Hematopoietic multipotent progenitor cell treated with erythropoietin and hydrocortisone succinate and interleukin-3 and kit ligand, for 8 days (in vitro differentiated cells): ENCODE data around the gene KIF9.
A peak's percentile ranks its signal among the peaks of the same experiment; 100 is the strongest.
"Not testable (repeated sequence)": the region's sequence is repeated elsewhere in the genome, so short reads cannot be mapped to it uniquely, and the experiment has no call there.

Experiments
- DNase-seq: peaks from one replicate; pipeline ENCODE4 v3.0.0-alpha.2; 2015

Gene KIF9

DNA sequence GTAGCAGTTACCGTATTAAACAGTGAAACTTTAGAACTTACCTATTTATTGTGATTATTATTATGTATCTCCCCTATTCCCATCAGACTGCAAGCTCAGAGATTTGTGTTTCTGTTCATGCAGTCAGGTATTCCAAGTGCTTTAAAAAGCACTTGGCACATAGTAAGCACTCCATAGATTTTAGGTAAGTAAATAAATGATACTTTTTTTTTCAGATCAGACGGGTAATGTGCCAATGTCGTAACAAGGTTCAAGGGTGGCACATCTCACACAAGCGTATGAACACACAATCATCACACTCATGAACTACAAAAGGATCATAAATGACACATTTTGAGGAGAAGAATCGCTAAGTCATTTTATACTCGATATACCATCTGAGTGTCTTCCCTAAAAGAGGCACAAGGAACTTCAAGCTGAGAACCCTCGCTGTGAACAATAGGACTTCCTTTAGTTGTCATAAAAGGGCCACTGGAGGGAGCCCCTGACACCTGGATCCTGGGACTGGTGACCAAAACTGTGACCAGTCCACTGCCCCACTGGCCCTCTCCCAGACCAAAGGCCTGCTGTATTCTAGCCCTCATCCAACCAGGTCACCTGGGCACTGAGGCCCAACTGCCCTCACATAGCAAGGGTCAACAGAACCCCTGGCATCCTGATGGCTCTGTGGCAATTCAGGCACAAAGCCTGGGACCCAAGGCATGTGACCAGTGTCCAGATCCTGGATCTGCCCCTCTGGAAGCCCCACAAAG lies 32.1 kb downstream of the KIF9 start:
- DNase-seq = peak; percentile 63

GRCh38 chr3:47247131-47248064 lies 35.2 kb downstream of the KIF9 start:
- DNase-seq = no peak

DNA sequence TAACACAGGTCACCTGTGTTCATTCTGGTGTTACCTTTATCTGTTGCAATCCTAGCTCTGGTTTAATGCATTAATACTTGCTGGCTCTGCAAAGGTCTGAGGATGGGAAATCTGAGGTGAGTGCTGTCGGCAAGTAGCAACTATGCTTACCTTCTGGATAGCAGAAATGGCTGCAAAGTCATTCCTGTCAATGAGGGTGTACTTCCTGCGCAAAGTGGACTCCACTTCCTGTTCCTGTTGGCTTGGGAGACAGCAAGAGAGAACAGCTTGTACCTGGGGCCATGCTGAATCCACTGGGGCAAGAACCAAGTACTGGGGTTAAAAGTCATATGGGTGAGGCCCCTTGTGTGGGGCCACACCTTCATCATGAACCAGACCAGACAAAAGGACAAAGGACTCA lies 37.3 kb downstream of the KIF9 start:
- no peak for DNase-seq

DNA sequence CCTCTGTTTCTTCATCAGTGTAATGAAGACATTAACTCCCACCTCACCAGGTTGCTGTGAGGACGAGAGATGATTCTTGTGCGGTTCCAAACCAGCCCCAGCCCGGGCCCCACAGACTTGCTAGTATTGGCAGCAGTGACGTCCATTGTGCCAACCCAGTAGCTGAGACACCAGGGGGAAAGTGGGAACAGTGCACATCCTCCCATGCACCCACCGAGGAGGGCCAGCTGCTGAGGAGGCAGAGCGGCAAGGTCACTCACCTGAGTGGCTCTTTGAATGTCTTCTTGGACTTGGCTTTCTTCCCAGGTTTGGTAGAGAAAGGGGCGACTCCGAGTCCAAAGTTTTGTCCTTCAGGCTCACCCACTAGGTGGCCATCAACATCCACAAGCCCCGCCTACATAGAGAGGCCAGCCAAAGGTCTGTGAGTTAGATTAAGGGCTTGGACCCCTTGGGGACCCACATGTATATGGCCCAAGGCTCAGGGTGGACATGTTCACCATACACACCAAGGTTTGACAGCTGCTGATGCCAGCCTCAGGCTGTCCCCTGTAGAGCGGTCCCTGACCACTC lies 38.0 kb downstream of the KIF9 start:
- DNase-seq = no peak

GRCh38 chr3:47243419-47244147 lies 39.0 kb downstream of the KIF9 start:
- no peak for DNase-seq

GRCh38 chr3:47239929-47240328 lies 42.7 kb downstream of the KIF9 start:
- no peak for DNase-seq

GRCh38 chr3:47238017-47238416 lies 44.6 kb downstream of the KIF9 start:
- no peak for DNase-seq

DNA sequence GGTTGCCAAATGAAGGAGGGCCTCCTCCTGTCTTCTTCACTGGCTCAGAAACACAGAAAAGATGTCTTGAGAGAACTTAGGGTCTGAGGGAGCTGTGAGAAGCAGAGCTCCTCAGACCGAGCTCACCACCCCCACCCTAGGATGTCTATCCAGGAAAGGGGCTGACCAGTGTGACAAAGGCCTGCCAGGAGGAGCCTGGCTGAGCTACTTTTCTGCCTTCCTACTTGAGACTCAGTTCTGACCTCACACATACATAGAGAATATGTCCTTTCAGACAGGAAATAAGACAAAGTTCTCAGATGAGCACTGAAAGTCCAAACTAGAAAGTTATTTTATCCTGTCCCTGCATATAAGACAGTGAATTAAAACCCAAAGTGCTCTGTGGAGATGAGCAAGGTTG lies 54.5 kb downstream of the KIF9 start:
- no peak for DNase-seq

DNA sequence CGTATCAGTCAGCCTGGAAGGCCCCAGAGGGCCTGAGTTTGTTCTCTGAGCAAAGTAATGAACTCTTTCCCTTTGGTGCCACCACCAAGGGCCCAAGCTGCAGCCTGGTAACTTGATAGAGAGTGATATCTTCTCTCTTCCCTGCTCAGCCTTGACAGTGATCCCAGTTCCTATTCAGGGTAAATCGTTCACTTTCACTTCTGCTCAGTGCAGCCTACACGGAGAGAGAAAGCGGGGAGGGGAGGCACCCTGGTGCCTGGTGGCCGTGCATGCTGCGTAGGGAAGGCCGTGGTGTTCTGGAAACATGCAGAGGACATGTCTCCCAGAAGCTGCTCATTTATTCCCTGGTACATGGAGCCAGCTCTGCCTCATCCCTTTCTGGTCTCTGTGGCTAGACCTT lies 54.9 kb downstream of the KIF9 start:
- no peak for DNase-seq

DNA sequence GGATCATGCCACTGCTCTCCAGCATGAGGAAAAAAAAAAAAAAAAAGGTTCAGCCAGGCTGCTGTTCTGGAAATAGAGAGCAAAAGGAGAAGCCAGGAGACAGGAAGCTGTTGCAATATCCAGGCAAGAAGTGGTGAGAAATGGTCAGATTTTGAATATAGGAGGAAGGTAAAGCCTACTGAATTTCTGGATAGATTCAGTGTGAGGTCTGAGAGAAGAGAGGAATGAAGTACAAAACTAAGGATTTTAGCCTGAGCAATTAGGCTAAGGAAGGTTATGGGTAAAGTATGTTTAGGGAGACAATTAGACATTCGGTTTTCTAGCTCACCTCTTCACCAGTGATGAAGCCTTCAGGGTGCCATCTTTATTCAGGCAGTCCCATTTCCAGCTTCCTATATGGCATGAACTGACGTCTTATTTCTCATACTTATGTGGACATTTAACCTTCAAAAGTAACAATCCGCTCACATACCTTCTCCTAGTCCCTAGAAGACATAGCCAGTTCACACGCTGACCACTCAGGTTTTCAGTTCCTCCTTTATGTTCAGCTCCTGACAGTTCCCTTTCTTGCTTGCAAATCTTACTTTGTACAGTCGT lies 57.2 kb downstream of the KIF9 start:
- DNase-seq = no peak

GRCh38 chr3:47223755-47224154 lies 58.8 kb downstream of the KIF9 start:
- no peak for DNase-seq

DNA sequence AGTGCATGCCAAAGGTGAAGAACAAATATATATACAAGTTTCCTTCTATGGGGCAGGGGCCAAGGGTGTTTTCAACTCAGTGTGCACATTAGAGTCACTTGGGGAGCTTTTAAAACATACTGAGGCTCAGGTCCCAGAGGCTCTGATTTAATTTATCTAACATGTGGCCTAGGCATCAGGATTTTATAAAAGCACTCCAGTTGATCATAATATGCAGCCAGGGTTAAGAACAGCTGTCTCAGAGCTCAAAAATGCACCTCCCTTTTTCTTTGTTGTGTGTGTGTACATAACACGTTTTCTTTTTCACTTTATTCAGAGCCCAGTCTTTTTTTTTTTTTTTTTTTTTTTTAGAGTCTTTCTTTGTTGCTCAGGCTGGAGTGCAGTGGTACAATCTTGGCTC lies 60.8 kb downstream of the KIF9 start:
- DNase-seq = no peak

GRCh38 chr3:47210863-47211405 lies 71.7 kb downstream of the KIF9 start:
- DNase-seq = no peak

GRCh38 chr3:47206022-47206421 lies 76.6 kb downstream of the KIF9 start:
- DNase-seq = not testable (repeated sequence)

GRCh38 chr3:47204875-47205274 lies 77.7 kb downstream of the KIF9 start:
- DNase-seq = no peak

GRCh38 chr3:47202542-47202941 lies 80.1 kb downstream of the KIF9 start:
- DNase-seq = no peak

DNA sequence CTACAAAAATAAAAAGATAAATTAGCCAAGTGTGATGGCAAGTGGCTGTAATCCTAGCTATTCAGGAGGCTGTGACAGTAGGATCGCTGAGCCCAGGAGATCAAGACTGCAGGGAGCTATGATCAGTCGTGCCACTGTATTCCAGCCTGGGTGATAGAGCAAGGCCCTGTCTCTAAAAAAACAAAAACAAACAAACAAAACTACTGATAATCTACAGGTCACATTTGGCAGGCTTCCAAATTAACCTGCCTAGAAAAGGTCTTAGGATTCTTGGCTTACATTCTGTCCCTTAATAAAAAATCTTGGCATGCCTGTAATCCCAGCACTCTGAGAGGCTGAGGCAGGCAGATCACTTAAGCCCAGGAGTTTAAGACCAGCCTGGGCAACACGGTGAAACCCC lies 85.3 kb downstream of the KIF9 start:
- DNase-seq = no peak

GRCh38 chr3:47194994-47195393 lies 87.6 kb downstream of the KIF9 start:
- no peak for DNase-seq

DNA sequence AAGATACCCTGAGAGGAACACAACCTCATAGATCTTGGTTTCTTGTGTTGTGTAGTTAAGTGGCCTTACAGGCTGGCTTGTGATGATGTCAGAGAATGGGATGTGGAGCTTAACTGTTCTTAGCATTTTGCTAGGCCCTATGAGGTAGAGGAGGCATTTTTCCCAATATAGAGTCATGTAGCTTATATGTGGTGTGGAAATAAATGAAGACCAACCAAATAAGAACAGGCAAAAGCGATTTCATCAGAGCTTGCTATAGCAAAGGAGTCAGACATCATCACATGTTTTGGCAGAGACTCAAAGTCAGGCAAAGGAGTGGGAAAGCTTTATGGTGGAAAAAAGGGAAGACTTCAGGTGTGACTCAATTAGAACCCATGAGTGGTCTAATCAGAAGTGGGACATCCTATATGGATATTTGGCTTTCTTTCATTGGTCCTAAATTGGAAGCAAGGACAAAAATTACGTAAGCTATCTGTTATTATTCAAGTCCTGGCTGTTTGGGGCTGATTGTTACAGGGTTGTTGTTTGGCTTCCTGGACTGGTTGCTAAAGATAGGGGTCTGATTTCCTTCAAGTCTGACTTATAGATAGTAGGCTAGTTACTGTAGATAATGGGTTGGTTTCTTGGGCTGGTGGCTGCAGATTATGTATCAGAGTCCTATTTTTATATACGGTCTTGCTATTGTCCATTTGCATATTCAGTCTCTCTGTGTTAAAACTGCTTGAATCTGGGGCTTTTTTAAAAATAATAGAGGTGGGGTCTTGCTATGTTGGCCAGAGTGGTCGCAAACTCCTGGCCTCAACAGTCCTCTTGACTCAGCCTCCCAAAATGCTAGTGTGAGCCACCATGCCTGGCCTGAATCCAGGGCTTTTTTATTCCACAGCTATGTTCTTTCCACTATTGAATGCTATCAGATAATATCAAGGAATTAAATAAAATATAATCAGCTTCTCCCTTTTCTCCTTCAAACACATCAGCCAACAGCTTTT lies 88.4 kb downstream of the KIF9 start:
- DNase-seq = peak; percentile 92

DNA sequence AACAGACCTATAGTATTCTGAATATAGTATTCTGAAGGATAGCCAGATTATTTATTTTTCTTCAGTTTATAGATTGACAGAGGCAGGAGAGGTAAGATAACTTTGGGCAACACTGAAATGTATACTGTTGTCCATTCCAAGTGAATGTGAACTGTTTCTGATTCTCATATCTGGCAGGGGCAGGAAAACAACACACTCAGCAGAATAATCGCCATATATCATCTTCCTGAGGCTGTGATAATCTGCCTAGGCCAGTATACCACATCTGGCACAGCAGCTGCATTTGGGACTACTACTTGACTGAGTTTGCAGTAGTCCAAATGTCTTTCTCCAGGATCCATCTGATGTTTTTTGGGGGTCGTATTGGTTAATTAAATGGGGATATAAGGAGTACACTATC lies 96.3 kb downstream of the KIF9 start:
- DNase-seq = peak; percentile 40

DNA sequence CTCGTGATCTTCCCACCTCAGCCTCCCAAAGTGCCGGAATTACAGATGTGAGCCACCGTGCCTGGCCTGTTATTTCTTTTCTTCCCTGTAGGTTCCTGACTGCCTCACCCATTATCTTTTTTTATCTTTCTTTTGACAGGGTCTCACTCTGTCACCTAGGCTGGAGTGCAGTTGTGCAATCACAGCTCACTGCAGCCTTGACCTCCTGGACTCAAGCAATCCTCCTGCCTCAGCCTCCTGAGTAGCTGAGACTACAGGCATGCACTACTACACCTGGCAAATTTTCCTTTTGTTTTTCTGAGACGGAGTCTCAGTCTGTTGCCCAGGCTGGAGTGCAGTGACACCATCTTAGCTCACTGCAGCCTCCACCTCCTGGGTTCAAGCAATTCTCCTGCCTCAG lies 100.9 kb downstream of the KIF9 start:
- not testable (repeated sequence) for DNase-seq
